Vagina (tissue), 2 donors: ENCODE measurements around the gene PSMD8. TPM values are rescaled to one million over a fixed set of nuclear protein-coding genes. Genes with fewer than 3 reads are reported as not detected.

Source experiments
- DNase-seq, 2 donors: peaks; one replicate each; pipeline ENCODE4 v3.0.0-alpha.2; 2017; ENCODE audit errors: extremely low spot score in 2 of 2
- H3K27ac ChIP-seq: fragments of 200-600 bp; sonication (generic); one replicate; pipeline ENCODE4 v1.5.1; 2019
- H3K27me3 ChIP-seq: fragments of 200-600 bp; sonication (generic); one replicate; pipeline ENCODE4 v1.5.1; 2019
- H3K36me3 ChIP-seq, 2 donors: fragments of 200-600 bp; sonication (generic); one replicate each; pipeline ENCODE4 v1.5.1; 2017 to 2019
- H3K4me1 ChIP-seq: fragments of 200-600 bp; sonication (generic); one replicate; pipeline ENCODE4 v1.5.1; 2019
- H3K4me3 ChIP-seq, 2 donors: fragments of 200-600 bp; sonication (generic); 1 replicate in 1 of 2; 2 replicates in 1 of 2; pipeline ENCODE4 v1.5.1; 2016 to 2019
- H3K9me3 ChIP-seq: fragments of 200-600 bp; sonication (generic); one replicate; pipeline ENCODE4 v1.5.1; 2019
- POLR2A ChIP-seq, 2 donors: fragments of 450-650 bp; IDR thresholded peaks; one replicate each; pipeline ENCODE4 v1.6.1; 2017; ENCODE audit warnings: antibody characterized with exemption in 2 of 2, mild to moderate bottlenecking in 2 of 2, moderate library complexity in 2 of 2
- POLR2AphosphoS5 ChIP-seq, 2 donors: sonication (generic); formaldehyde crosslinking; IDR thresholded peaks; one replicate each; pipeline ENCODE4 v1.9.0; 2017; ENCODE audit warnings: antibody characterized with exemption in 2 of 2, mild to moderate bottlenecking in 2 of 2, low read depth in 1 of 2; ENCODE audit not compliant: insufficient read depth in 1 of 2
- intact Hi-C: fragments of 100-400 bp; cut with DNase I; formaldehyde crosslinking; loops from one replicate; pipeline ENCODE4 v1.15.1; 2023
- total RNA-seq: library from RNA; depleted of rRNA; stranded (reverse); fragments of >200 nt; gene quantifications from one replicate; pipeline ENCODE4 v1.2.3, GENCODE V29; 2016
- TF ChIP-seq, protein P1 (sequence below), 3 experiments: fragments of 450-650 bp in 2 of 3; fragments of 200-600 bp in 1 of 3; sonication (generic) in 1 of 3; IDR thresholded peaks; one replicate each; pipeline ENCODE4 v1.5.1; 2017 to 2019; ENCODE audit warnings: antibody characterized with exemption in 3 of 3, mild to moderate bottlenecking in 2 of 3, moderate library complexity in 2 of 3

Gene PSMD8
- total RNA-seq, 1 donor from 2014 or later, result 169 TPM

DNA sequence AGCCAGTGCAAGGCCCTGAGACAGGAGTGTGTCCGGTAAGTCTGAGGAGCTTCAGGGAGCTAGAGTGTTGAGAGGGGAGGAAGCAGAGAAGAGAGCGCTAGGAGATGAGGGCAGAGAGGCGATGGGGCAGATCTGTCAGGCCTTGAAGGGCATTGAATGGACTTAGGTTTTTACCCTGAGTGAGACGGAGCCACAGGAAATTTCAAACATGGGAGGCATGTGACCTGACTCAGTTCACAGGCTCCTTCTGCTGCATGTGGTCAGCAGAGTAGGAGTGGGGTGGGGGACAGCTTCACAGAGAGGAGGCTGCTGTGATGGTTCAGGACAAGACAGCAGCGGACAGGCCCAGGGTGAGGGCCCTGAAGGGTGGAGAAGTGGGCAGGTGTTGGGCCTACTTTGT, 26.0 kb downstream of the PSMD8 start:
- Histone ChIP-seq H3K27me3 (no peaks in the 10 kb centered on the region), H3K36me3 (peaks cover 0 to 7% of the 10 kb centered on the region in 2 donors), H3K4me3 (no peak overlapping the region), H3K4me1 (peaks cover 25% of the 10 kb centered on the region), H3K9me3 (no peaks in the 10 kb centered on the region), H3K27ac (no peak overlapping the region)
- DNase-seq, result no peak
- TF ChIP-seq, protein P1, sequence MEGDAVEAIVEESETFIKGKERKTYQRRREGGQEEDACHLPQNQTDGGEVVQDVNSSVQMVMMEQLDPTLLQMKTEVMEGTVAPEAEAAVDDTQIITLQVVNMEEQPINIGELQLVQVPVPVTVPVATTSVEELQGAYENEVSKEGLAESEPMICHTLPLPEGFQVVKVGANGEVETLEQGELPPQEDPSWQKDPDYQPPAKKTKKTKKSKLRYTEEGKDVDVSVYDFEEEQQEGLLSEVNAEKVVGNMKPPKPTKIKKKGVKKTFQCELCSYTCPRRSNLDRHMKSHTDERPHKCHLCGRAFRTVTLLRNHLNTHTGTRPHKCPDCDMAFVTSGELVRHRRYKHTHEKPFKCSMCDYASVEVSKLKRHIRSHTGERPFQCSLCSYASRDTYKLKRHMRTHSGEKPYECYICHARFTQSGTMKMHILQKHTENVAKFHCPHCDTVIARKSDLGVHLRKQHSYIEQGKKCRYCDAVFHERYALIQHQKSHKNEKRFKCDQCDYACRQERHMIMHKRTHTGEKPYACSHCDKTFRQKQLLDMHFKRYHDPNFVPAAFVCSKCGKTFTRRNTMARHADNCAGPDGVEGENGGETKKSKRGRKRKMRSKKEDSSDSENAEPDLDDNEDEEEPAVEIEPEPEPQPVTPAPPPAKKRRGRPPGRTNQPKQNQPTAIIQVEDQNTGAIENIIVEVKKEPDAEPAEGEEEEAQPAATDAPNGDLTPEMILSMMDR (IDR thresholded peaks at IDR 0.05), result no peak
- TF ChIP-seq POLR2AphosphoS5 (IDR thresholded peaks at IDR 0.05; ENCODE audit: insufficient read depth in 1 of 2, low read depth in 1 of 2) (no peak), POLR2A (IDR thresholded peaks at IDR 0.05) (no peak)
- intact Hi-C loops, result no loop called here

DNA sequence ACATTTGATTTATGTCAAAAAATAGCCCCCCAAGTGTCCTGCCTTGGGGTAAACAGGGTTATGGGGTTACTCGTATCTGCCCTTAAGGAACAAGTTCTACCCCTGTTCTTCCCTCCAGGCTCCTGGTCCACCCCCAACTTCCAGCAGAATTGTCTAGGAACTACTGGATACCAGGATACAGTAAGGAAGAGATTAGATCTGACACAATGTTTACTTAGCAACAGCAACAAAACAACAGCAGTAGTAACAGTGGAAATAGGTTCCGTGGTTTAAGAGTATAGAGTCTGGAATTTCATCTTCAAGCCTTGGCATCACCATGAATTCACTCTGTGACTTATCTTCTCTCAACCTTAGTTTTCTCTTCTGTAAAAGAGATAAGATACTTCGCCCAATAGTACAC, 26.8 kb downstream of the PSMD8 start:
- intact Hi-C loops, result no loop called here
- DNase-seq, result no peak
- Histone ChIP-seq H3K4me3 (no peak overlapping the region), H3K27me3 (no peaks in the 10 kb centered on the region), H3K9me3 (no peaks in the 10 kb centered on the region), H3K36me3 (peaks cover 0 to 15% of the 10 kb centered on the region in 2 donors), H3K27ac (no peak overlapping the region), H3K4me1 (peaks cover 22% of the 10 kb centered on the region)
- TF ChIP-seq POLR2A (IDR thresholded peaks at IDR 0.05), result no peak
- no peak for TF ChIP-seq POLR2AphosphoS5 (IDR thresholded peaks at IDR 0.05; ENCODE audit: insufficient read depth in 1 of 2, low read depth in 1 of 2)
- TF ChIP-seq, protein P1 (IDR thresholded peaks at IDR 0.05), result no peak

DNA sequence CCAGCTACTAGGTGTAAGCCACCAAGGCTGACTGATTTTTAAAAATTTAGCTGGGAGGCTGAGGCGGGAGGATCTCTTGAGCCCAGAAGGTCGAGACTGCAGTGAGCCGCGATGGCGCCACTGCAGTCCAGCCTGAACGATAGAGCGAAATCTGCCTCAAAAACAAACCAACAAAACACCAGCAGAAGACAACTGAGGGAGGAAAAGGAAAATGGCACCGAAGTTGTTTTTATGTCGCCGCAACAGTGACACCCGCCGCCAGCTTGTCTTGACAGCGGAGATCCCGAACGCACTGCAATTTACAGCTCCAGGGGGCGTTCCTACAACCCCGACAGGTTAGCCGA, 28.2 kb downstream of the PSMD8 start:
- no peaks in the 10 kb centered on the region for H3K9me3 ChIP-seq
- no peaks in the 10 kb centered on the region for H3K27me3 ChIP-seq
- peak overlapping the region; percentile 96 to 98 for H3K4me3 ChIP-seq
- DNase-seq, result no peak
- intact Hi-C loops, result no loop called here
- TF ChIP-seq, protein P1 (IDR thresholded peaks at IDR 0.05), result no peak
- no peak for TF ChIP-seq POLR2AphosphoS5 (IDR thresholded peaks at IDR 0.05; ENCODE audit: insufficient read depth in 1 of 2, low read depth in 1 of 2)
- no peak for TF ChIP-seq POLR2A (IDR thresholded peaks at IDR 0.05)
- H3K4me1 ChIP-seq, result peaks cover 22% of the 10 kb centered on the region
- peak overlapping the region; percentile 96 for H3K27ac ChIP-seq
- peaks cover 0 to 23% of the 10 kb centered on the region in 2 donors for H3K36me3 ChIP-seq

- intact Hi-C loops, result no loop called here
- peak within 1 kb of the TSS; percentile 96 for H3K27ac ChIP-seq
- peaks cover 22% of the 10 kb centered on the region for H3K4me1 ChIP-seq
- peak within 1 kb of the TSS; percentile 96 to 98 for H3K4me3 ChIP-seq
- H3K36me3 ChIP-seq, result peaks cover 0 to 23% of the 10 kb centered on the region in 2 donors
- DNase-seq, result peak in 1 of 2 donors; percentile 98
- no peaks in the 10 kb centered on the region for H3K9me3 ChIP-seq
- TF ChIP-seq POLR2A (IDR thresholded peaks at IDR 0.05) (no peak), POLR2AphosphoS5 (IDR thresholded peaks at IDR 0.05; ENCODE audit: insufficient read depth in 1 of 2, low read depth in 1 of 2) (peak; percentile 38 to 64)
- TF ChIP-seq, protein P1 (IDR thresholded peaks at IDR 0.05), result peak; percentile 97 to 100 (median 98)
- no peaks in the 10 kb centered on the region for H3K27me3 ChIP-seq
Observed at GRCh38 chr19:38402967-38403674, 28.8 kb downstream of the PSMD8 start, which contains the start of gene FAM98C. Gene FAM98C (plus strand): TSS chr19:38403093. CDS start chr19:38403154, 61 bp downstream.

GRCh38 chr19:38404858-38405257, 30.5 kb downstream of the PSMD8 start:
- H3K9me3 ChIP-seq, result no peaks in the 10 kb centered on the region
- H3K27ac ChIP-seq, result no peak overlapping the region
- intact Hi-C loops, result no loop called here
- H3K4me3 ChIP-seq, result no peak overlapping the region
- H3K27me3 ChIP-seq, result no peaks in the 10 kb centered on the region
- H3K36me3 ChIP-seq, result peaks cover 0 to 23% of the 10 kb centered on the region in 2 donors
- DNase-seq, result no peak
- peaks cover 22% of the 10 kb centered on the region for H3K4me1 ChIP-seq
- TF ChIP-seq POLR2AphosphoS5 (IDR thresholded peaks at IDR 0.05; ENCODE audit: insufficient read depth in 1 of 2, low read depth in 1 of 2), result no peak
